Gastrocnemius medialis (tissue), 4 donors: Measurements from ENCODE around the gene PLCB3. TPM values are rescaled to one million over a fixed set of nuclear protein-coding genes. Genes with fewer than 3 reads are reported as not detected.

Source experiments
- ATAC-seq, 2 donors: fragments of 150-250 bp; one replicate each; pipeline ENCODE4 v1.9.1; 2016
- DNase-seq, 2 donors: peaks; one replicate each; pipeline ENCODE4 v3.0.0-alpha.2; 2019
- H3K27ac ChIP-seq, 4 donors: fragments of 200-600 bp; sonication (generic); 1 replicate in 1 of 4; 2 replicates in 3 of 4; pipeline ENCODE4 v1.5.1; 2016 to 2018; ENCODE audit warnings: mild to moderate bottlenecking in 2 of 4, moderate library complexity in 1 of 4
- H3K27me3 ChIP-seq, 3 donors: fragments of 200-600 bp; sonication (generic) in 2 of 3; 1 replicate in 1 of 3; 2 replicates in 2 of 3; pipeline versions ENCODE4 v1.5.1 to v1.6.0; 2016 to 2019; ENCODE audit warnings: mild to moderate bottlenecking in 1 of 3, moderate library complexity in 1 of 3
- H3K36me3 ChIP-seq, 2 donors: fragments of 200-600 bp; sonication (generic) in 1 of 2; one replicate each; pipeline ENCODE4 v1.5.1; 2017 to 2018
- H3K4me1 ChIP-seq, 2 donors: fragments of 200-600 bp; sonication (generic) in 1 of 2; one replicate each; pipeline ENCODE4 v1.5.1; 2016 to 2017; ENCODE audit warnings: mild to moderate bottlenecking in 2 of 2
- H3K4me3 ChIP-seq, 4 donors: fragments of 200-600 bp; sonication (generic) in 3 of 4; 1 replicate in 1 of 4; 2 replicates in 3 of 4; pipeline ENCODE4 v1.5.1; 2016 to 2019; ENCODE audit warnings: mild to moderate bottlenecking in 2 of 4
- H3K9me3 ChIP-seq, 3 donors: fragments of 200-600 bp; sonication (generic) in 2 of 3; 1 replicate in 1 of 3; 2 replicates in 2 of 3; pipeline ENCODE4 v1.5.1; 2016 to 2019
- CTCF ChIP-seq, 5 experiments: fragments of 450-650 bp in 3 of 5; fragments of 200-600 bp in 2 of 5; sonication (generic) in 2 of 5; IDR thresholded peaks in 4 of 5; conservative IDR thresholded peaks in 1 of 5; 1 replicate in 4 of 5; 2 replicates in 1 of 5; pipeline ENCODE4 v1.5.1; 2016 to 2019; ENCODE audit warnings: antibody characterized with exemption in 5 of 5, mild to moderate bottlenecking in 3 of 5, moderate library complexity in 3 of 5
- POLR2A ChIP-seq, 2 donors: fragments of 450-650 bp; IDR thresholded peaks; one replicate each; pipeline ENCODE4 v1.6.1; 2017; ENCODE audit warnings: antibody characterized with exemption in 2 of 2, mild to moderate bottlenecking in 2 of 2, moderate library complexity in 2 of 2
- in situ Hi-C, 4 donors: fragments of 200-750 bp; cut with MboI; loops; one replicate each; pipeline versions ENCODE4 v1.15.0 to v1.8.0; 2017; ENCODE audit warnings: low sequenced_read_pairs in 4 of 4
- intact Hi-C: fragments of 100-400 bp; cut with DNase I; formaldehyde crosslinking; loops from one replicate; pipeline ENCODE4 v1.15.1; 2023; ENCODE audit warnings: low total_unique reads
- total RNA-seq, 4 donors: library from RNA; depleted of rRNA; stranded (reverse); fragments of >200 nt; gene quantifications; one replicate each; pipeline versions ENCODE4 v1.1.0 to v1.2.3, GENCODE V29; 2016

PLCB3 gene
- total RNA-seq, 4 donors from 2014 or later = 4.7 to 9.7 (median 6.2) TPM

GRCh38 chr11:64292460-64293254 is 41.3 kb downstream of the PLCB3 start:
- intact Hi-C loops = no loop called here
- no peak for TF ChIP-seq CTCF (IDR thresholded peaks at IDR 0.05 in 4 of 5, conservative IDR thresholded peaks at IDR 0.05 in 1 of 5)
- TF ChIP-seq POLR2A (IDR thresholded peaks at IDR 0.05) = no peak
- Histone ChIP-seq H3K27me3 (peaks cover 49 to 63% (median 59%) of the 10 kb centered on the region in 3 donors), H3K4me1 (peaks cover 0 to 6% of the 10 kb centered on the region in 2 donors), H3K27ac (no peak overlapping the region), H3K9me3 (no peaks in the 10 kb centered on the region), H3K36me3 (no peaks in the 10 kb centered on the region), H3K4me3 (peak overlapping the region; percentile 30 to 38 (median 35))
- ATAC-seq (no peak), DNase-seq (no peak)
- in situ Hi-C loops = no loop called here

GRCh38 chr11:64294774-64295173 is 43.4 kb downstream of the PLCB3 start:
- intact Hi-C loops = no loop called here
- ATAC-seq = no peak

GRCh38 chr11:64295760-64296159 is 44.4 kb downstream of the PLCB3 start:
- TF ChIP-seq POLR2A (IDR thresholded peaks at IDR 0.05) (no peak), CTCF (IDR thresholded peaks at IDR 0.05 in 4 of 5, conservative IDR thresholded peaks at IDR 0.05 in 1 of 5) (no peak)
- intact Hi-C loops (no loop called here), in situ Hi-C loops (loop anchor here in 2 of 4 donors (5.0 kb wide), 1 partner anchor 93 kb away; no protein-coding TSS in a partner anchor)
- H3K9me3 ChIP-seq = no peaks in the 10 kb centered on the region
- no peaks in the 10 kb centered on the region for H3K36me3 ChIP-seq
- H3K27ac ChIP-seq = no peak overlapping the region
- H3K27me3 ChIP-seq = peaks cover 77 to 92% (median 89%) of the 10 kb centered on the region in 3 donors
- no peak for ATAC-seq
- no peak overlapping the region for H3K4me3 ChIP-seq
- H3K4me1 ChIP-seq = peaks cover 5 to 20% of the 10 kb centered on the region in 2 donors
- no peak for DNase-seq

More at GRCh38 chr11:64294774-64295173, 43.4 kb downstream of the PLCB3 start:
- no peak for DNase-seq
- Histone ChIP-seq H3K4me3 (no peak overlapping the region), H3K27me3 (peaks cover 67 to 84% (median 80%) of the 10 kb centered on the region in 3 donors), H3K4me1 (peaks cover 0 to 10% of the 10 kb centered on the region in 2 donors), H3K36me3 (no peaks in the 10 kb centered on the region), H3K27ac (no peak overlapping the region), H3K9me3 (no peaks in the 10 kb centered on the region)
- TF ChIP-seq CTCF (IDR thresholded peaks at IDR 0.05 in 4 of 5, conservative IDR thresholded peaks at IDR 0.05 in 1 of 5) = no peak
- no peak for TF ChIP-seq POLR2A (IDR thresholded peaks at IDR 0.05)
- in situ Hi-C loops = loop anchor here in 2 of 4 donors (5.0 kb wide), 1 partner anchor 92 kb away; no protein-coding TSS in a partner anchor

GRCh38 chr11:64296236-64296635 is 44.9 kb downstream of the PLCB3 start:
- Histone ChIP-seq H3K27ac (no peak overlapping the region), H3K4me3 (no peak overlapping the region), H3K27me3 (peaks cover 82 to 88% (median 85%) of the 10 kb centered on the region in 3 donors), H3K4me1 (peaks cover 6 to 22% of the 10 kb centered on the region in 2 donors), H3K36me3 (no peaks in the 10 kb centered on the region), H3K9me3 (no peaks in the 10 kb centered on the region)
- intact Hi-C loops = no loop called here
- no peak for ATAC-seq
- DNase-seq = no peak
- TF ChIP-seq POLR2A (IDR thresholded peaks at IDR 0.05) (no peak), CTCF (IDR thresholded peaks at IDR 0.05 in 4 of 5, conservative IDR thresholded peaks at IDR 0.05 in 1 of 5) (no peak)
- in situ Hi-C loops = loop anchor here in 2 of 4 donors (5.0 kb wide), 1 partner anchor 94 kb away; no protein-coding TSS in a partner anchor
